Measurements from ENCODE around the gene USH2A.
"Not testable (repeated sequence)": the region's sequence is repeated elsewhere in the genome, so short reads cannot be mapped to it uniquely, and the experiment has no call there.

USH2A gene

DNA sequence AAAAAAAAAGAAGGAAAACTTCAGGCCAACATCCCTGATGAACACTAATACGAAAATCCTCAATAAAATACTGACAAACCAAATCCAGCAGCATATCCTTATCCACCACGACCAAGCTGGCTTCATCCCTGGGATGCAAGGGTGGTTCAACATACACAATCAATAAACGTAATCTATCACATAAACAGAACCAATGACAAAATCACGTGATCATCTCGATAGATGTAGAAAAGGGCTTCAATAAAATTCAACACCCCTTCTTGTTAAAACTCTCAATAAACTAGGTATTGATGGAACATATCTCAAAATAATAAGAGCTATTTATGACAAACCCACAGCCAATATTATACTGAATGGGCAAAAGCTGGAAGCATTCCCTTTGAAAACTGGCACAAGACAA, 82.7 kb downstream of the USH2A start:
- H3K4me3 Mint-ChIP-seq; DNase-seq; H3K4me1 Mint-ChIP-seq; H3K27me3 Mint-ChIP-seq; H3K27ac Mint-ChIP-seq; H3K36me3 Mint-ChIP-seq (ENCODE audit: low read depth); ATAC-seq: not testable (repeated sequence)
- H3K9me3 Mint-ChIP-seq: peaks cover 27% of the 10 kb centered on the region

DNA sequence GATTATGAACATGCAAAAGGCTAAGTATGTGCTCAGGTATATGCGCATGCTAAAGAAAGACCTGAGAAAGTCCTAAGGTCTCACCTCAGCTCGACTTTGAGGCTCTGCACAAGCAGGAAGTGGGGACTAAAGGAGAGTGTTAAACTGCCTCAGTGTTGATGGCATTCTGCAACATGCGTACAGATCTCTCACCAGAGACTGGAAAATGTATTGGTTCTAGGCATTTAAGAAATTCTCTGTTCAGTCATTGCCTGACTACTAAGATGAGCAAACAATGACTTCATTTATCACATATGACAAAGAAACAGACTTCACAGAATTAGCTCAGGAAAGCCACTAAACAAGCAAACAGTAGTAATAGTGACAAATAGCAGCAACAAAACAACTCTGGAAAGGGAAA, 90.8 kb downstream of the USH2A start:
- no peak for ATAC-seq
- DNase-seq: no peak
- Mint-ChIP-seq H3K9me3 (peaks cover 22% of the 10 kb centered on the region), H3K27me3 (no peaks in the 10 kb centered on the region), H3K4me3 (no peak overlapping the region), H3K4me1 (no peaks in the 10 kb centered on the region), H3K27ac (no peak overlapping the region), H3K36me3 (ENCODE audit: low read depth) (no peaks in the 10 kb centered on the region)

DNA sequence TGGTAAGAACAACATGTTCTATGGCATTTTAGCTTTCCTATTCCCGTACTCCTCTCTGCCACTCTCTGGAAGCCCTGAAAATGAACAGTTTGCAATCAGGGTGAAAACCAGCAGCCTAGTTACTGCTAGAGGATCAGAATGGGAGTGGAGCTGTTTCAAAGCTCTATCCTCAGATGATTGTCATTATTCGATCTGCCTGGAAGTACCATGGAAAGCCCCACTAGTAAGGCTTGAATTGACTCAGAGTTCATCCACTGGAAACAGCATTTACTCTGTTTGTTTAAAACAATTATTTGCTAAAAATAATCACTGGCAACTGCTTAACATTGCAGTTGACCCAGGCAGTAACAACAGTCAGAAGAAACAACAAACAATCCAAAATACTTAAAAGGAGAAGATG, 91.2 kb downstream of the USH2A start:
- Mint-ChIP-seq H3K27me3 (no peaks in the 10 kb centered on the region), H3K36me3 (ENCODE audit: low read depth) (no peaks in the 10 kb centered on the region), H3K27ac (no peak overlapping the region), H3K4me1 (no peaks in the 10 kb centered on the region), H3K9me3 (peaks cover 22% of the 10 kb centered on the region), H3K4me3 (no peak overlapping the region)
- DNase-seq: no peak
- no peak for ATAC-seq

DNA sequence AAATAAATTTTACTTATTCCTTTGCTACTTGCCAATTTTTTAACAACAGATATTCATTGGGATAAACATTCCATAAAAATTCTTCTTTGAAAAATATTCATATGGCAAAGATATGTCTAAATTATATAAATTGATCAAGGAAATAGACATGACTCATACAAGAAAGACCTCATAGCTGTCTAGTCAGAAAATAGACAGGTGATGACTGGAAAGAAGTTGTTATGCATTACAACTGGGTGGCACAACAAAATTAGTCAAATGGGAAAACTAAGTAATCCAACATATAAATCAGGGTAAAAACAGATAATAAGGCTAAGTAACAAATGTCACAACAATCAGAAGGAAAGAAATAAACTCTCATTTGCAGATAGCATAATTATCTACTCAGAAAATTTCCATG, 92.0 kb downstream of the USH2A start:
- Mint-ChIP-seq H3K4me3 (no peak overlapping the region), H3K36me3 (ENCODE audit: low read depth) (no peaks in the 10 kb centered on the region), H3K27me3 (no peaks in the 10 kb centered on the region), H3K4me1 (no peaks in the 10 kb centered on the region), H3K27ac (no peak overlapping the region), H3K9me3 (peaks cover 18% of the 10 kb centered on the region)
- DNase-seq: no peak
- ATAC-seq: no peak

DNA sequence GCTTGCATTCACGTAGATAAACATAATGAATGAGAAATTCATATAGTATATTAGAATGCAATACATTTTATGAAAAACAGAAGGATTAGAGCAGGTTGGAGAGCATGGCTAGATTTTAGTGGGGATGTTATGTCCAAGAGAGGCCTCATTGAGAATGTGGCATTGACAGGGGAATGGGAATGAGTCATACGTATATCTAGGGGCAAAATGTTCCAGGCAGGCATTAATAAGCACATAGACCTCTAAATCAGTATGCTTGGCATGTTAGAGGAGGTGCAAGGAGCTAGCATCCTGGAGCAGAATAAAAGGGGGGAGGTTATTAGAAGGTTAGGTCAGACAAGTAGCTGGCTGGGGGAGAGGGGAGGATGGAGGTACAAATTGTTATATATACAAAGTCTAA, 93.0 kb downstream of the USH2A start:
- no peak overlapping the region for H3K4me3 Mint-ChIP-seq
- H3K4me1 Mint-ChIP-seq: no peaks in the 10 kb centered on the region
- no peak overlapping the region for H3K27ac Mint-ChIP-seq
- H3K9me3 Mint-ChIP-seq: peaks cover 19% of the 10 kb centered on the region
- no peaks in the 10 kb centered on the region for H3K36me3 Mint-ChIP-seq (ENCODE audit: low read depth)
- DNase-seq (no peak), ATAC-seq (no peak)
- no peaks in the 10 kb centered on the region for H3K27me3 Mint-ChIP-seq

DNA sequence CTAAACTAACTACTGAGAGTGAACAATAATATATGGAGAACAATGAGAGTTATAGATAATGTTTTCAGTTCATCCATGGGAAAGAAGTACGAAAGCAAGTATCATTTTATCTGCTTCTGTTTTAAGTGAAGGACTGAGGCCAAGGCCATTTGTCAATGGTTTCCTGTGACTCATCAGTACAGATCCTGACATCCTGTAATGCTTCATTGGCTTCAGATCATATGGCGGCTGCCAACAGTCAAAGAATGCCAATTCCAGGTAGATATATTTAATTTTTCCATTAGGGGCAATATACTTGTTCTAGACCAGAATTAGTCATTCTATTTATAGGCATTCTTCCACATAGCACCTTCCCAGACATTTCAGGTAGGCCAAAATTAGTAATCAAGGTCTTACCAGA, 97.3 kb downstream of the USH2A start:
- Mint-ChIP-seq H3K4me1 (no peaks in the 10 kb centered on the region), H3K36me3 (ENCODE audit: low read depth) (no peaks in the 10 kb centered on the region), H3K4me3 (no peak overlapping the region), H3K9me3 (peaks cover 17% of the 10 kb centered on the region), H3K27ac (no peak overlapping the region), H3K27me3 (no peaks in the 10 kb centered on the region)
- DNase-seq (no peak), ATAC-seq (no peak)

DNA sequence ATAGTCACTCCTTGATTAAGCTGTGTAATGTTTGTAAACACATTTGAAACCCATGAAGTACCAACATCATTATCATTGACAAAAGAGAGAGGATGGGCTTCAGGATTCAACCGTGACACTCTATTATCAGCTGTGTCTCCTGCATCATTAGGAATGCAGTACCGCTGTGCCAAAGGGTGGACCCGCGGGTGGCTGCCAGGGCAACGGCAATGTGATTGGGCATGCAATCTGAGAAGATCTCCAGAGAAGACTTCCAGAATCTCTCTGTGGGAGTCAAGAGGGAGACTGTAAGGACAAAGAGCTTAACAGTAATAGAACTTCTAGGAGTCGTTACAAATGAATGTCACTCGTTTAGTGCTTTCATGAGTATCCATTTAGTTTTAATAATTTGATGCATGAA, 97.9 kb downstream of the USH2A start:
- no peak overlapping the region for H3K4me3 Mint-ChIP-seq
- ATAC-seq: no peak
- no peak for DNase-seq
- no peak overlapping the region for H3K27ac Mint-ChIP-seq
- H3K27me3 Mint-ChIP-seq: no peaks in the 10 kb centered on the region
- no peaks in the 10 kb centered on the region for H3K36me3 Mint-ChIP-seq (ENCODE audit: low read depth)
- H3K9me3 Mint-ChIP-seq: peaks cover 13% of the 10 kb centered on the region
- no peaks in the 10 kb centered on the region for H3K4me1 Mint-ChIP-seq

DNA sequence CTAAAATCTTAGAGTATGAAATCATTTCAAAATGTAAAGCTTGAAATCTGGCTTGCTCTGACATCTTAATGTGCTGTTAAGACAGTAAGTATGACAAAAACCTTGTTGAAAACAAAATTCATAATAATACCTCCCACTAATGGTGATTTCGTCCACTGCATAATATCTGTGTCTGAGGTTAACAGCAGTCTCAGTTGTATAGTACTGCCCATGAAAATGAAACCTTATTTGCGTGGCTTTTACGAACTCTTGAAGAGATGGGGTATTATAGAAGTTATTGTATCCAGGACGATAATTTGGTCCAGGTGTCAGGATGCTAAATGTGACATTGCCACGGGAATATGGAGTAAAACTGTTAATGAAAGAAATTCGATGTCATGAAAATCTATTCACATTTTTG, 99.9 kb downstream of the USH2A start:
- ATAC-seq (no peak), DNase-seq (no peak)
- H3K4me3 Mint-ChIP-seq: no peak overlapping the region
- H3K4me1 Mint-ChIP-seq: no peaks in the 10 kb centered on the region
- H3K36me3 Mint-ChIP-seq (ENCODE audit: low read depth): no peaks in the 10 kb centered on the region
- no peak overlapping the region for H3K27ac Mint-ChIP-seq
- H3K9me3 Mint-ChIP-seq: peaks cover 6% of the 10 kb centered on the region
- H3K27me3 Mint-ChIP-seq: no peaks in the 10 kb centered on the region

DNA sequence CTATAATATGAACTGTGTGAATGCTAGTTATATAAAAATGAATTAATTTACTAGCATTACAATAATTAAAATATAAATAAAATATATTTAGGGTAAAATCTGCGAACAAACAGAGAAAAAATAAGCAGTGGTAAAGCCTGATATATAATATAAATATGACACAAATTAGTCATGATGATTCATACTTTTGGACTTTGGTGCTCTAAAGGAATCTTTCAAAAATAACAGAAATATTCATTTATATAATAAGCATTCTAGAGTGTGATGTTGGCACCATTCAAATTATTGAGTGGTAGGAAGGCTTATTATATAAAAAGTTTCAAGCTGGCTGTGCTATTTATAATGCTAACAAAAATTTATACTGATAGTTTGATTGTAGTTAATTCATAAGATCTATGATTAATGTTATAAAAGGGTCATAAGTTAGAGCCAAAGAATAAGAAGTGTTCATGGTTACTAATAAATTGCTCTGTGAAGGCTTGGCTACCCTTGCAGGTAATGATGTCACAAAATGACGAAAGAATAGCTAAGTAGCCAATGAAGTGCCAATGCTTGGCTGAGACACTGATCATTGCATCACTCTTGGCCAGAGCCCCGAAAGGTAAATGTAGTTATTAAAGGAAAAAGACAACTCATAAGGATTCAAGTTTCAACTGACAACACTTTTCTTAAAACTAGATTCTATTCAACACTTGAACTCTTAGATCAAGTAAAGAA, 108.7 kb downstream of the USH2A start:
- peaks cover 18% of the 10 kb centered on the region for H3K9me3 Mint-ChIP-seq
- H3K4me3 Mint-ChIP-seq: no peak overlapping the region
- no peak for DNase-seq
- no peak overlapping the region for H3K27ac Mint-ChIP-seq
- no peaks in the 10 kb centered on the region for H3K36me3 Mint-ChIP-seq (ENCODE audit: low read depth)
- no peaks in the 10 kb centered on the region for H3K27me3 Mint-ChIP-seq
- ATAC-seq: no peak
- H3K4me1 Mint-ChIP-seq: no peaks in the 10 kb centered on the region

DNA sequence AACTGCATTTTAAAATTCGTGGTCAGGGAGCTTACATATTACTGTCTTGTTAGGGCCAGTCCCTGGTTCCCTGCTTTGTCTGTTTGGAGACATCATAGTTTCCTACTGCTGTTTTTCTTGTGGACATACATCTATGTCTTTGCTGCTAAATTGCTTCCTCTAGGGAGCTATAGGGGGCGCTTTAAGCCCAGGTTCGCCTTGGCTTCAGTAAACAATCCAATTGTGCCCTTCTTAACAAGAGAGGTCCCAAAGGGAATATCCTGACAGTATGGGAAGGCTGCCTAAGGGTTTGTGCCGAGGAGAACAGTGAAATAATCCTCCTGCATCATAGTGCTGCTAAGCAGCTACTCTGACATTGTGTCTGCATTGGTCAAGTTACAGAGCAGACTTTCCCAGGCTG, 112.5 kb downstream of the USH2A start:
- no peak for DNase-seq
- H3K4me3 Mint-ChIP-seq: no peak overlapping the region
- no peaks in the 10 kb centered on the region for H3K27me3 Mint-ChIP-seq
- no peaks in the 10 kb centered on the region for H3K4me1 Mint-ChIP-seq
- H3K27ac Mint-ChIP-seq: no peak overlapping the region
- peaks cover 18% of the 10 kb centered on the region for H3K9me3 Mint-ChIP-seq
- no peak for ATAC-seq
- H3K36me3 Mint-ChIP-seq (ENCODE audit: low read depth): no peaks in the 10 kb centered on the region

DNA sequence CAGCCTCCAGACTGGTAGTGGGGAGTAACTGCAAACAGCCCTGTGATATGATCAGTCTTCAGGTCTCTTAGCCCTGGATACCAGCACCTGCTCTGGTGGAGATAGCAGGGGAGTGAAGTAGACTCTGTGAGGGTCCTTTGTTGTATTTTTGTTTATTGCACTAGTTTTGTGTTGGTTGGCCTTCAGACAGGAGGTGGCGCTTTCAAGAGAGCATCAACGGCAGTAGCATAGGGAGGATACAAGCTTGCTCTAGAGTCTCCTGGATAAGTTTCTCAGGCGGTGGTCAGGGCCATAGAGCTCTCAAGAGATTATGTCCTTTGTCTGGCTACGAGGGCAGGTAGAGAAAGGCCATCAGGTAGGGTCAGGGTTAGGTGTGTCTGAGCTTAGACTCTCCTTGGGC, 116.4 kb downstream of the USH2A start:
- no peaks in the 10 kb centered on the region for H3K27me3 Mint-ChIP-seq
- no peaks in the 10 kb centered on the region for H3K4me1 Mint-ChIP-seq
- H3K27ac Mint-ChIP-seq: no peak overlapping the region
- ATAC-seq: no peak
- no peak for DNase-seq
- peaks cover under 1% of the 10 kb centered on the region for H3K9me3 Mint-ChIP-seq
- H3K4me3 Mint-ChIP-seq: no peak overlapping the region
- no peaks in the 10 kb centered on the region for H3K36me3 Mint-ChIP-seq (ENCODE audit: low read depth)

DNA sequence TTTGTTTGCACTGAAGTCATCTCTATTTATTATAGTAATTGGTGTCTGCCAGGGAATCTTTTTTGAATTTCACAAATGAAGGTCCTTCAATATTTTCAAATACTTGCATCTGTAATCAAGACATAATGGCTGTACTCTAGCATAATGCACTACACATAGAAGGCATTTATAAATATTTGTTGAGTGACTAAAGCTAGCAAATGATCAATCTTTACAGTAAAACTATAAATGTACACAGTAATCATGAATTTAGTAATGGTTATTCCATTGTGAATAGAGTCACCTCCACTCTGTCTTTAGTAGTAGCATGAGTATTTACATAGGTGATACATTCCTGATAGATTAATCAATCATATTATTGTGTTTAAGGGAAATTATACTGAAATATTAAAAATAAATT, 119.6 kb downstream of the USH2A start:
- Mint-ChIP-seq H3K4me3 (no peak overlapping the region), H3K4me1 (no peaks in the 10 kb centered on the region), H3K9me3 (no peaks in the 10 kb centered on the region), H3K27me3 (no peaks in the 10 kb centered on the region), H3K27ac (no peak overlapping the region), H3K36me3 (ENCODE audit: low read depth) (no peaks in the 10 kb centered on the region)
- DNase-seq (no peak), ATAC-seq (no peak)

DNA sequence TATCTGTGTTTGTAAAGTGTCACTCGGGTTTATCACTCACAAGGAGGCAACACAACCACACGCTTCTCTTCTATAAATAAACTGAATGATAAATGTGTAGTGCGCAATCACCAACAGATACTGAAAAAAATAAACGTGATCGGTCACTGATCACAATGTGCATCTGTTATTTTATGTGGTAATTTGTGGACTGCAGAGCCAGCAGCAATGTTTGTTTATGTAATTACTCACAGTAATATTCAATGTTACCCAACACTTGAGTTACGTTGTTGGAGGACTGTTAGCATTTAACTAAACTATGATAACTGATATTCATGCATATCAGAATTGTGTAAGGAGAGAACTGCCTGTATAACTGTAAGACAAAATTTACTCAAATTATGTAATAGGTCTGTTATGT, 129.6 kb downstream of the USH2A start:
- H3K9me3 Mint-ChIP-seq: peaks cover 11% of the 10 kb centered on the region
- no peak for DNase-seq
- no peaks in the 10 kb centered on the region for H3K27me3 Mint-ChIP-seq
- no peak overlapping the region for H3K4me3 Mint-ChIP-seq
- no peak overlapping the region for H3K27ac Mint-ChIP-seq
- no peak for ATAC-seq
- no peaks in the 10 kb centered on the region for H3K36me3 Mint-ChIP-seq (ENCODE audit: low read depth)
- no peaks in the 10 kb centered on the region for H3K4me1 Mint-ChIP-seq

DNA sequence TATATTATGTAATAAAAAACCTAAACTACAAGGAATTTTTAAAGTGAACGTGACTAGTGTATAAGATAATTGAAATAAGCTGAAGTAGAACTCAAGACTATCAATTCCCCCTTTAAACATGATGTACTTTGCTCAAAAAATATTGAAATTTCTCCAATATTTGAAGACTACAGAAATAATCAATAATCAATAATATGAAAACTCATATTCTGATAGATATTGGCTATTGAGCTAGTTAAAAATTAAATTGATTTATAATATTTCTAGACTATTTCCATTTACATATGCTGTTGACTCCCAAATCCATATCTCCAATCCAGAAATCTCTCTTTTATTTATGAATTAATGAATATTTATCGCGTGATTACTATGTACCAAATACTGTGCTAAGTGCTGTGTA, 133.2 kb downstream of the USH2A start:
- no peak for ATAC-seq
- H3K36me3 Mint-ChIP-seq (ENCODE audit: low read depth): no peaks in the 10 kb centered on the region
- DNase-seq: no peak
- H3K4me3 Mint-ChIP-seq: no peak overlapping the region
- no peaks in the 10 kb centered on the region for H3K4me1 Mint-ChIP-seq
- H3K27me3 Mint-ChIP-seq: no peaks in the 10 kb centered on the region
- no peak overlapping the region for H3K27ac Mint-ChIP-seq
- H3K9me3 Mint-ChIP-seq: peaks cover 25% of the 10 kb centered on the region

DNA sequence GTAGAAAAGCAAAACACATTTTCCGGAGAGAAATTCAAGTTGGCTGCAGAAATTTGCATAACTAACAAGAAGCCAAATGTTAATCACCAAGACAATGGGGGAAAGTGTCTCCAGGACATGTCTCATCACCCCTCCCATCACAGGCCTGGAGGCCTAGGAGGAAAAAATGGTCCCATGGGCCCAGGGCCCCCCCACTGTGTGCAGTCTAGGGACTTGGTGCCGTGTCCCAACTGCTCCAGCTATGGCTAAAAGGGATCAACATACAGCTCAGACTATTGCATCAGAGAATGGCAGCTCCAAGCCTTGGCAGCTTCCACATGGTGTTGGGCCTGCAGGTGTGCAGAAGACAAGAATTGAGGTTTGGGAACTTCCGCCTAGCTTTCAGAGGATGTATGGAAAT, 138.2 kb downstream of the USH2A start:
- Mint-ChIP-seq H3K27ac (no peak overlapping the region), H3K27me3 (no peaks in the 10 kb centered on the region), H3K36me3 (ENCODE audit: low read depth) (peaks cover 2% of the 10 kb centered on the region), H3K4me1 (no peaks in the 10 kb centered on the region), H3K9me3 (peaks cover 28% of the 10 kb centered on the region), H3K4me3 (no peak overlapping the region)
- DNase-seq: no peak
- no peak for ATAC-seq

DNA sequence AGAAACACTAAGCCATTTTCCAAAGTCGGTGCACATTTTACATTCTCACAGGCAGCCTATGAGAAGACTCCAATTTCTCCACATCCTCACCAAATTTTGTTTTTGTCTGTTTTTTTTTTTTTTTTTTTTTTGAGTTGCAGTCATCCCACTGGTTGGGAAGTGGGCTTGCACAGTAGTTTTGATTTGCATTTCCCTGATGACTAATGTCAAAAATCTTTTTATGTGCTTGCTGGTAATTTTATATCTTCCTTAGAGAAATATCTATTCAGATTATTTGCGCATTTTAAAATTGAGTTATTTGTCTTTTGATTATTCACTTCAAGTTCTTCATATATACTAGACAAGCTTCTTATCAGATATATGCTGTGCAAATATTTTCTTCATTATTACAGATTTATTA, 141.5 kb downstream of the USH2A start:
- Mint-ChIP-seq H3K9me3 (peaks cover 35% of the 10 kb centered on the region), H3K27ac (no peak overlapping the region), H3K4me1 (no peaks in the 10 kb centered on the region), H3K4me3 (no peak overlapping the region), H3K27me3 (no peaks in the 10 kb centered on the region), H3K36me3 (ENCODE audit: low read depth) (peaks cover 2% of the 10 kb centered on the region)
- DNase-seq (no peak), ATAC-seq (no peak)

Data from activated naive CD8-positive, alpha-beta T cell treated with anti-CD3 and anti-CD28 coated beads, Interleukin-2, amount 50 U/mL, for 24 hours (primary cell).